ENCODE data around the gene SELPLG.

- TF ChIP-seq POLR2AphosphoS5 (IDR thresholded peaks at IDR 0.05; ENCODE audit: borderline replicate concordance, low read depth, low read length) (no peak), EZH2 (IDR thresholded peaks at IDR 0.05) (no peak), FOXP2 (optimal IDR thresholded peaks at IDR 0.05; ENCODE audit: control extremely low read depth, extremely low read length, insufficient read depth) (no peak)
Observed at GRCh38 chr12:108668542-108668941, 34.8 kb upstream of the SELPLG start.

Data from SK-N-MC (cell line).